Stimulated activated CD8-positive, alpha-beta memory T cell treated with anti-CD3 and anti-CD28 coated beads, Interleukin-12 subunit alpha, Interleukin-12 subunit beta, amount 100 ng/mL, for 24 hours (primary cell): ENCODE measurements around the gene USP31.

ENCODE experiments used
- DNase-seq: peaks from one replicate; pipeline ENCODE4 v3.0.0-alpha.2; 2020; ENCODE audit errors: extremely low read depth

USP31 gene

GRCh38 chr16:23015580-23015979 lies 133.7 kb downstream of the USP31 start:
- no peak for DNase-seq

- no peak for DNase-seq
These were observed 134.7 kb downstream of the USP31 start for GRCh38 chr16:23014592-23014991.
